ENCODE results near the gene PKHD1. TPM values are rescaled to one million over a fixed set of nuclear protein-coding genes. Genes with fewer than 3 reads are reported as not detected.

The PKHD1 gene
- total and polyA plus RNA-seq, 2 experiments from 2014 or later, result 0.47 to 3.3 TPM

DNA sequence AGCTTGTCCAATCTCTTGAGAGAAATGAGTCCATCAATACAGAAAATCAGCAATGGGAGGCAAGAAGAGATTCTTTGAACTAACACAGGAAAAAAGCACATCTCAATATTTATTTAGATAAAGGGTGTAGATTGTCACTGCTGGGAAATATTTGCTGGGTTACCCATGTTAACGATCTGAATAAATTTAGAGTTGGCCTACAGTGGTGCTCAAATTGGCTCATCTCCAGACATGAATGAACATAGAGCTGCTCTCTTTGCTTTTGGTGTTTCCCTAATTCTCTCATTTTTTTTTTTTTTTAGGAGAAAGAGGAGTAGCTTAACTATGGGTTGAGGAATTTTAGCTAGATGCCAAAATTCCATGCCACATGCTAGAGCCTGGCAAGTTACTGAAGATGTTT lies 471.2 kb downstream of the PKHD1 start:
- no peaks in the 10 kb centered on the region for H3K79me2 ChIP-seq
- H3K4me3 ChIP-seq, result no peak overlapping the region
- no peaks in the 10 kb centered on the region for H3K27me3 ChIP-seq
- no peak for DNase-seq (ENCODE audit: low spot score)
- no peak overlapping the region for H3K27ac ChIP-seq
- no peak overlapping the region for H2AFZ ChIP-seq
- H4K20me1 ChIP-seq (ENCODE audit: insufficient read depth, poor library complexity, severe bottlenecking), result no peaks in the 10 kb centered on the region
- no peak overlapping the region for H3K4me2 ChIP-seq
- no peaks in the 10 kb centered on the region for H3K36me3 ChIP-seq (replicated peaks; ENCODE audit: insufficient read depth, low read depth)
- 64% methylated on average over 1 of the region's 1 CpG for WGBS (ENCODE audit: low lambda C conversion rate, missing lambda C conversion rate)
- H3K9me3 ChIP-seq (ENCODE audit: low read depth), result no peaks in the 10 kb centered on the region
- H3K9me2 ChIP-seq (replicated peaks; ENCODE audit: insufficient read depth), result no peaks in the 10 kb centered on the region
- TF ChIP-seq CTCF (IDR thresholded peaks at IDR 0.05; ENCODE audit: poor library complexity), result no peak
- H3K4me1 ChIP-seq (ENCODE audit: insufficient read depth), result peaks cover 7% of the 10 kb centered on the region

DNA sequence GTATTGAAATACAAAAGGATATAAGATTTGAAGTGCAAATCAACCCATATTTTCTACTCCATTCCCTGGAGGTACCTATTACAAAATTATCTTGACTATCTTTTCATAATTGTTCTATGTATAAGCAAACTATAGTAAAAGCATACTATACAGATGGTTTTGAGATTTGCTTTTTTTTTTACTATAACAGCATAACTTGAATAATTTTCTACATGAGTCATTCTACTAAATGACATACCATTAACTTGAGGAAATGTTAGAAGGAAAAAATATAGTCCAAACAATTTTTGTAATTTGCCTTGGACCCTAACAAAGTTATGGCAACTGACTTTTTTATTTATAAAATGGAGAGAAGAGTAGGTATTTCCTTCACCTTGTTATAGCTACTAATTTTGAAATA lies 472.7 kb downstream of the PKHD1 start:
- H3K9me2 ChIP-seq (replicated peaks; ENCODE audit: insufficient read depth), result no peaks in the 10 kb centered on the region
- H3K79me2 ChIP-seq, result no peaks in the 10 kb centered on the region
- H4K20me1 ChIP-seq (ENCODE audit: insufficient read depth, poor library complexity, severe bottlenecking), result no peaks in the 10 kb centered on the region
- no peaks in the 10 kb centered on the region for H3K27me3 ChIP-seq
- no peak overlapping the region for H2AFZ ChIP-seq
- no peak for TF ChIP-seq CTCF (IDR thresholded peaks at IDR 0.05; ENCODE audit: poor library complexity)
- TF ChIP-seq EZH2phosphoT487 (IDR thresholded peaks at IDR 0.05; ENCODE audit: low read depth, severe bottlenecking, unreplicated experiment), result no peak
- TF ChIP-seq EZH2 (IDR thresholded peaks at IDR 0.05; ENCODE audit: borderline replicate concordance), result no peak
- no peaks in the 10 kb centered on the region for H3K36me3 ChIP-seq (replicated peaks; ENCODE audit: insufficient read depth, low read depth)
- no peak overlapping the region for H3K4me3 ChIP-seq
- no peak overlapping the region for H3K4me2 ChIP-seq
- H3K9me3 ChIP-seq (ENCODE audit: low read depth), result no peaks in the 10 kb centered on the region
- peaks cover 7% of the 10 kb centered on the region for H3K4me1 ChIP-seq (ENCODE audit: insufficient read depth)
- no peak for DNase-seq (ENCODE audit: low spot score)
- no peak overlapping the region for H3K27ac ChIP-seq

- Histone ChIP-seq H2AFZ (no peak overlapping the region), H3K27ac (no peak overlapping the region), H3K36me3 (replicated peaks; ENCODE audit: insufficient read depth, low read depth) (no peaks in the 10 kb centered on the region), H3K4me1 (ENCODE audit: insufficient read depth) (no peaks in the 10 kb centered on the region), H4K20me1 (ENCODE audit: insufficient read depth, poor library complexity, severe bottlenecking) (no peaks in the 10 kb centered on the region), H3K27me3 (no peaks in the 10 kb centered on the region), H3K9me3 (ENCODE audit: low read depth) (no peaks in the 10 kb centered on the region), H3K9me2 (replicated peaks; ENCODE audit: insufficient read depth) (no peaks in the 10 kb centered on the region), H3K4me3 (no peak overlapping the region), H3K4me2 (no peak overlapping the region), H3K79me2 (no peaks in the 10 kb centered on the region)
- no peak for DNase-seq (ENCODE audit: low spot score)
- no peak for TF ChIP-seq EZH2 (IDR thresholded peaks at IDR 0.05; ENCODE audit: borderline replicate concordance)
- TF ChIP-seq CTCF (IDR thresholded peaks at IDR 0.05; ENCODE audit: poor library complexity), result no peak
- TF ChIP-seq EZH2phosphoT487 (IDR thresholded peaks at IDR 0.05; ENCODE audit: low read depth, severe bottlenecking, unreplicated experiment), result no peak
- WGBS (ENCODE audit: low lambda C conversion rate, missing lambda C conversion rate), result 57% methylated on average over 3 of the region's 3 CpGs
Measured at GRCh38 chr6:51613558-51613957, 473.9 kb downstream of the PKHD1 start.

DNA sequence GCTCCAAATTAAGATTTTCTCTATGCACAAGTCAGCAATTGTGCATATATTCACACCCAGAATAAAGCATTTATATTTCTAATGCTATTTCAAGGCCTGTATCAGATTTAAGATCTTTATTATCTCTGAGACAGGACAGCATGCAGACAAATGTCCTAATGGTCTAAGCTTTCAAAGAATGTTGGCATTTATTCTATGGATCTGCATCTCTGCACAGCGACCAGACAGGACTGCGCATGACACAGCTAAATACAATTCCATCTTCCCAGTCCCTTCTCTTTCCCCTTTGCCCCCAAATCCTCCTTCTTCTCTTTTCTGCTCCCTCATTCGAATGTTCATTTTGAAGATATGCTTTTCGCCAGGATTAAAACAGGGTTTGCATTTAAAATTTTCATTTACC lies 478.5 kb downstream of the PKHD1 start:
- Histone ChIP-seq H3K27ac (no peak overlapping the region), H3K4me2 (no peak overlapping the region), H2AFZ (no peak overlapping the region), H3K36me3 (replicated peaks; ENCODE audit: insufficient read depth, low read depth) (no peaks in the 10 kb centered on the region), H3K4me3 (no peak overlapping the region), H3K4me1 (ENCODE audit: insufficient read depth) (no peaks in the 10 kb centered on the region), H3K9me3 (ENCODE audit: low read depth) (no peaks in the 10 kb centered on the region), H3K79me2 (no peaks in the 10 kb centered on the region), H3K9me2 (replicated peaks; ENCODE audit: insufficient read depth) (no peaks in the 10 kb centered on the region), H4K20me1 (ENCODE audit: insufficient read depth, poor library complexity, severe bottlenecking) (no peaks in the 10 kb centered on the region), H3K27me3 (no peaks in the 10 kb centered on the region)
- DNase-seq (ENCODE audit: low spot score), result no peak
- WGBS (ENCODE audit: low lambda C conversion rate, missing lambda C conversion rate), result 82% methylated on average over 4 of the region's 4 CpGs
- no peak for TF ChIP-seq EZH2phosphoT487 (IDR thresholded peaks at IDR 0.05; ENCODE audit: low read depth, severe bottlenecking, unreplicated experiment)
- no peak for TF ChIP-seq EZH2 (IDR thresholded peaks at IDR 0.05; ENCODE audit: borderline replicate concordance)
- TF ChIP-seq CTCF (IDR thresholded peaks at IDR 0.05; ENCODE audit: poor library complexity), result no peak

Data from hepatocyte (in vitro differentiated cells).